Measurements from ENCODE around the gene NOS2.

DNA sequence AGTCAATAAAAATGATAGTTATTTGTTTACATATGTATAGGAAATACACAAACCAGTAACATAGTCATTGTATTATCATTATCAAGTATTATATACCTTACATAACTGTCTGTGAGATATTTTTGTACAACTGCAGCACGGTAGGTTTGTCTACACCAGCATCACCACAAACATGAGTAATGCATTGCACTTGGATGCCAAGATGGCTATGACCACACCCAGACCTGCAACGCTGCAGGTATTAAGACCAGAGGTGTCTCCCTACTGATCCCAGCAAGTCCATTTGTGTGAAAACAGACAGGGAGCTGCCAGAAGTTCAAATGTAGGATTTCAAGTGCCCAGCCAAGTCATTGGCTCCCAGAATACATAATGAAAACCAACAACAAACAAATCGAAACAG is 34.2 kb upstream of the NOS2 start:
- TF ChIP-seq, protein P1, sequence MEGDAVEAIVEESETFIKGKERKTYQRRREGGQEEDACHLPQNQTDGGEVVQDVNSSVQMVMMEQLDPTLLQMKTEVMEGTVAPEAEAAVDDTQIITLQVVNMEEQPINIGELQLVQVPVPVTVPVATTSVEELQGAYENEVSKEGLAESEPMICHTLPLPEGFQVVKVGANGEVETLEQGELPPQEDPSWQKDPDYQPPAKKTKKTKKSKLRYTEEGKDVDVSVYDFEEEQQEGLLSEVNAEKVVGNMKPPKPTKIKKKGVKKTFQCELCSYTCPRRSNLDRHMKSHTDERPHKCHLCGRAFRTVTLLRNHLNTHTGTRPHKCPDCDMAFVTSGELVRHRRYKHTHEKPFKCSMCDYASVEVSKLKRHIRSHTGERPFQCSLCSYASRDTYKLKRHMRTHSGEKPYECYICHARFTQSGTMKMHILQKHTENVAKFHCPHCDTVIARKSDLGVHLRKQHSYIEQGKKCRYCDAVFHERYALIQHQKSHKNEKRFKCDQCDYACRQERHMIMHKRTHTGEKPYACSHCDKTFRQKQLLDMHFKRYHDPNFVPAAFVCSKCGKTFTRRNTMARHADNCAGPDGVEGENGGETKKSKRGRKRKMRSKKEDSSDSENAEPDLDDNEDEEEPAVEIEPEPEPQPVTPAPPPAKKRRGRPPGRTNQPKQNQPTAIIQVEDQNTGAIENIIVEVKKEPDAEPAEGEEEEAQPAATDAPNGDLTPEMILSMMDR (IDR thresholded peaks at IDR 0.05) = no peak
- TF ChIP-seq POLR2A (IDR thresholded peaks at IDR 0.05; ENCODE audit: low read depth) (no peak), POLR2AphosphoS5 (IDR thresholded peaks at IDR 0.05) (no peak)

Data from esophagus muscularis mucosa (tissue), 3 donors.